Measurements from ENCODE around the gene IL17RB. TPM values are rescaled to one million over a fixed set of nuclear protein-coding genes. Genes with fewer than 3 reads are reported as not detected.
A peak's percentile ranks its signal among the peaks of the same experiment; 100 is the strongest.

Gene IL17RB
- total RNA-seq, 4 donors from 2014 or later = 0.71 to 2.5 (median 1.6) TPM

DNA sequence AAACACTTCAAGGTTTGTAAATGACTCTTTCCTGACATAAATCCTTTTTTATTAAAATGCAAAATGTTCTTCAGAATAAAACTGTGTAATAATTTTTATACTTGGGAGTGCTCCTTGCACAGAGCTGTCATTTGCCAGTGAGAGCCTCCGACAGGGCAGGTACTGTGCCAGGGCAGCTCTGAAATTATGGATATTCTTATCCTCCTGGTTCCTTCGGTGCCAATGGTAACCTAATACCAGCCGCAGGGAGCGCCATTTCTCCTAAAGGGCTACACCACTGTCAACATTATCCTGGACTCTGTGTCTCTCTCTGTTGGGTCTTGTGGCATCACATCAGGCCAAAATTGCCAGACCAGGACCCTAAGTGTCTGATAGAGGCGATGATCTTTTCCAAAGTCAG, 33.1 kb upstream of the IL17RB start:
- no peak overlapping the region for H3K4me3 ChIP-seq (replicated peaks in 1 of 3)
- no peaks in the 10 kb centered on the region for H3K36me3 ChIP-seq
- H3K9me3 ChIP-seq = no peaks in the 10 kb centered on the region
- H3K27me3 ChIP-seq = no peaks in the 10 kb centered on the region
- 87 to 95% methylated on average over 5 of the region's 5 CpGs for WGBS, 2 donors
- no peak for DNase-seq
- H3K4me1 ChIP-seq = peaks cover 7 to 8% of the 10 kb centered on the region in 2 donors
- H3K27ac ChIP-seq = no peak overlapping the region
- intact Hi-C loops (cut with DNase I) = no loop called here
- TF ChIP-seq, protein P1, sequence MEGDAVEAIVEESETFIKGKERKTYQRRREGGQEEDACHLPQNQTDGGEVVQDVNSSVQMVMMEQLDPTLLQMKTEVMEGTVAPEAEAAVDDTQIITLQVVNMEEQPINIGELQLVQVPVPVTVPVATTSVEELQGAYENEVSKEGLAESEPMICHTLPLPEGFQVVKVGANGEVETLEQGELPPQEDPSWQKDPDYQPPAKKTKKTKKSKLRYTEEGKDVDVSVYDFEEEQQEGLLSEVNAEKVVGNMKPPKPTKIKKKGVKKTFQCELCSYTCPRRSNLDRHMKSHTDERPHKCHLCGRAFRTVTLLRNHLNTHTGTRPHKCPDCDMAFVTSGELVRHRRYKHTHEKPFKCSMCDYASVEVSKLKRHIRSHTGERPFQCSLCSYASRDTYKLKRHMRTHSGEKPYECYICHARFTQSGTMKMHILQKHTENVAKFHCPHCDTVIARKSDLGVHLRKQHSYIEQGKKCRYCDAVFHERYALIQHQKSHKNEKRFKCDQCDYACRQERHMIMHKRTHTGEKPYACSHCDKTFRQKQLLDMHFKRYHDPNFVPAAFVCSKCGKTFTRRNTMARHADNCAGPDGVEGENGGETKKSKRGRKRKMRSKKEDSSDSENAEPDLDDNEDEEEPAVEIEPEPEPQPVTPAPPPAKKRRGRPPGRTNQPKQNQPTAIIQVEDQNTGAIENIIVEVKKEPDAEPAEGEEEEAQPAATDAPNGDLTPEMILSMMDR (IDR thresholded peaks at IDR 0.05) = no peak
- TF ChIP-seq POLR2A (IDR thresholded peaks at IDR 0.05) = no peak

DNA sequence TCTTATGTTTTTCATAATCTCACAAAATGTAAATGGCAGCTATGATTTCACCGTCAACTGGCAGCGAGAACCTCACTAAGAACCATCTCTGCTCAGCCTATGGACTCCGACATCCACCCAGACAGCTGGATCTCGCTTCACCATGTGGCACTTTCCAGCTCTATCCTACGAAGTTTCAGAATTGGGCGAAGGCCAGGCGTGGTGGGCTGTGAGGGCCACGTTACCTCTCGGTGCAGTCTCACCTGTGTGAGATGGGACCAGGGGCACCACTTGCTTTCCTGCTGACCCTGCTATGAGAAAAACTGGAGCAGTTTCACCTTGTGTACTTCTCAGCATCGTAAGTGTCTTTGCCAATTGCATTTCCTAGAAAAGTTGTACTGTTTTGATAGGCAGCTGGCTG, 32.5 kb upstream of the IL17RB start:
- WGBS, 2 donors = 70% methylated on average over 10 of the region's 10 CpGs
- Histone ChIP-seq H3K36me3 (no peaks in the 10 kb centered on the region), H3K4me3 (replicated peaks in 1 of 3) (no peak overlapping the region), H3K27me3 (no peaks in the 10 kb centered on the region), H3K9me3 (no peaks in the 10 kb centered on the region), H3K4me1 (peaks cover 7 to 8% of the 10 kb centered on the region in 2 donors), H3K27ac (no peak overlapping the region)
- intact Hi-C loops (cut with DNase I) = no loop called here
- TF ChIP-seq, protein P1 (IDR thresholded peaks at IDR 0.05) = no peak
- TF ChIP-seq POLR2A (IDR thresholded peaks at IDR 0.05) = no peak
- no peak for DNase-seq

DNA sequence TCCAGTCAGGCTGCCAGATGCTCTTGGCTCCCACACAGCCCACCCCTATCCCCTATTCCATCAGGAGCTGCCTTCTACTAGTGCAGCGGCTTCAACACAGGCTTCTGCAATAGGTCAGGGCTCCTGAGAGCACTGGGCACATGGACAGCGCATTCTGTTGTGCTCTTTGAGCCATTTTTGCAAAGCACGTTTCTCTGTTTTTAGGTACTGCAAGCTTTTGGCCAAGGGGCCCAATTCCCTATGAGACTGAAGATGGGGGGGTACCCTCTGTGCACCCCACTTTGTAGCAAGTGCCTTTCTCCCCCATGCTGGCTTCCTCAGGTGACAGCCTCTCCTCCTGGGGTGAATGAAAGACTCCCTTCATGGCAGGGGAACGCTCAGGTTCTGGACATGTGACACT, 31.3 kb upstream of the IL17RB start:
- 97 to 99% methylated on average over 4 of the region's 4 CpGs for WGBS, 2 donors
- no peak overlapping the region for H3K4me3 ChIP-seq (replicated peaks in 1 of 3)
- H3K9me3 ChIP-seq = no peaks in the 10 kb centered on the region
- H3K36me3 ChIP-seq = no peaks in the 10 kb centered on the region
- H3K27ac ChIP-seq = no peak overlapping the region
- intact Hi-C loops (cut with DNase I) = no loop called here
- H3K4me1 ChIP-seq = peaks cover 7 to 8% of the 10 kb centered on the region in 2 donors
- TF ChIP-seq POLR2A (IDR thresholded peaks at IDR 0.05) = no peak
- TF ChIP-seq, protein P1 (IDR thresholded peaks at IDR 0.05) = no peak
- no peaks in the 10 kb centered on the region for H3K27me3 ChIP-seq
- DNase-seq = no peak

DNA sequence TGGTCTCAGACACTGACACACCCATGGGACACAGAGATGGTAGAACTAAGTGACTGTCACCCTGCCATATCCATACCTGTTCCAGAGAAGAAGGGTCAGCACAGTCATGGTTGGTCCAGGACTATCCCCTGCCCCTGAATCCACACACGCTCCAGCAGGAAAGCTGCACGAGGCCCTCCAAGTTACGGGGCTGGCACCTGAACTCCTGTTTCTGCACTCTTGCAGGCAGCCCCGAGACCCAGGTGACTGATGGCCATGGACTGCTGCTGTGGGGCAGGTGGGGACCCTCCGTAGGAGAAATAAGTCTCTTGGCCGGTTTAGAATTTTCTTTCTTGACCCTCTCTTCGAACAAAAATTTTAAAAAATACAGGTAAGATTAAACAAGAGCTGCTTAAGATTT, 30.7 kb upstream of the IL17RB start:
- Histone ChIP-seq H3K27ac (no peak overlapping the region), H3K36me3 (no peaks in the 10 kb centered on the region), H3K27me3 (no peaks in the 10 kb centered on the region), H3K4me1 (peaks cover 7 to 8% of the 10 kb centered on the region in 2 donors), H3K4me3 (replicated peaks in 1 of 3) (no peak overlapping the region), H3K9me3 (no peaks in the 10 kb centered on the region)
- intact Hi-C loops (cut with DNase I) = no loop called here
- WGBS, 2 donors = 97% methylated on average over 7 of the region's 7 CpGs
- no peak for DNase-seq
- no peak for TF ChIP-seq POLR2A (IDR thresholded peaks at IDR 0.05)
- TF ChIP-seq, protein P1 (IDR thresholded peaks at IDR 0.05) = no peak

DNA sequence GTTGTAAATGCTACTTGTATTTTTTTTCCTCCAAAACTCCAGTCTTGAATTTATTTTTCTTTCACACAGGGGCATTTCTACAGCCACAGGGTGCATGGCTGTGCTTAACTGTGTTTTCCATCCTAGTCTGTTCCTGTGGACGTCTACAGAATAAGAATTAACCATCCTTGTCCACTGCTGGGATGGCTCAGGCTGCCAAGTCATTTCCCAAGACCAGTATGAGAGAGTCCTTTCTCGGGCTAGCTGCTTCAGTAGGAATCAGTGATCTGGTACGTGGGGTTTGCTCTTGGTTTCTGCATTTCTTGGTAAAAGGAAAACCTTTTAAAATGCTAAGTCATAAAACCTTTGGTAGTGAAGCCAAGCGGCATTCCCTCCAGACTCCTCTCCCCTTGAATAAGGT, 29.9 kb upstream of the IL17RB start:
- Histone ChIP-seq H3K36me3 (no peaks in the 10 kb centered on the region), H3K27ac (no peak overlapping the region), H3K4me1 (peaks cover 7 to 8% of the 10 kb centered on the region in 2 donors), H3K9me3 (no peaks in the 10 kb centered on the region), H3K27me3 (no peaks in the 10 kb centered on the region), H3K4me3 (replicated peaks in 1 of 3) (no peak overlapping the region)
- TF ChIP-seq POLR2A (IDR thresholded peaks at IDR 0.05) = no peak
- TF ChIP-seq, protein P1 (IDR thresholded peaks at IDR 0.05) = no peak
- peak; percentile 69 to 73 for DNase-seq
- 48 to 64% methylated on average over 4 of the region's 4 CpGs for WGBS, 2 donors
- intact Hi-C loops (cut with DNase I) = no loop called here
